B cell (primary cell): ENCODE measurements around the gene TMEM150A. TPM values are rescaled to one million over a fixed set of nuclear protein-coding genes. Genes with fewer than 3 reads are reported as not detected.
A peak's percentile ranks its signal among the peaks of the same experiment; 100 is the strongest.

Experiments used
- ATAC-seq: fragments of 200-7000 bp; cut with Tn5 transposase; one replicate; pipeline ENCODE4 v1.10.0; 2021; ENCODE audit warnings: low read depth, mild to moderate bottlenecking, moderate number of reproducible peaks, moderate library complexity
- CTCF ChIA-PET: fragments of 350-600 bp; sonication (Branson Sonifier 250); formaldehyde crosslinking; loops from one replicate; lab custom pipeline; 2021; ENCODE audit warnings: antibody characterized with exemption, inconsistent platforms; lab: Charles Lee
- POLR2A ChIA-PET: fragments of 350-600 bp; sonication (Branson Sonifier 250); formaldehyde crosslinking; loops from one replicate; lab custom pipeline; 2021; ENCODE audit warnings: antibody characterized with exemption; lab: Charles Lee
- DNase-seq: peaks from one replicate; pipeline ENCODE4 v3.0.0; 2013
- H2AFZ ChIP-seq: 2 replicates; pipeline ENCODE4 v1.6.1; 2012; ENCODE audit warnings: mild to moderate bottlenecking, low read depth, low read length; ENCODE audit not compliant: insufficient read depth, poor library complexity, severe bottlenecking
- H3K27ac ChIP-seq, 2 donors: 1 replicate in 1 of 2; 2 replicates in 1 of 2; pipeline ENCODE4 v1.5.1; 2012 to 2013; ENCODE audit warnings: low read length in 2 of 2, mild to moderate bottlenecking in 2 of 2, moderate library complexity in 1 of 2
- H3K27me3 ChIP-seq, 4 experiments: fragments of 200-600 bp in 1 of 4; sonication (generic) in 1 of 4; replicated peaks in 1 of 4; 1 replicate in 2 of 4; 2 replicates in 2 of 4; pipeline versions ENCODE4 v1.6.1 to v1.7.0; 2013 to 2016; ENCODE audit warnings: low read length in 3 of 4, mild to moderate bottlenecking in 2 of 4, mixed read lengths in 1 of 4, moderate library complexity in 1 of 4; ENCODE audit not compliant: insufficient read depth in 4 of 4, control insufficient read depth in 3 of 4; ENCODE audit errors: control extremely low read depth in 1 of 4
- H3K36me3 ChIP-seq, 2 experiments: replicated peaks in 1 of 2; 1 replicate in 1 of 2; 2 replicates in 1 of 2; pipeline versions ENCODE4 v1.6.1 to v1.7.1; 2013; ENCODE audit warnings: low read length in 1 of 2; ENCODE audit not compliant: insufficient read depth in 2 of 2, control insufficient read depth in 1 of 2; ENCODE audit errors: control extremely low read depth in 1 of 2, extremely low read depth in 1 of 2
- H3K4me1 ChIP-seq, 2 donors: fragments of 200-600 bp in 1 of 2; sonication (generic) in 1 of 2; 1 replicate in 1 of 2; 2 replicates in 1 of 2; pipeline versions ENCODE4 v1.5.1 to v1.6.1; 2013 to 2017; ENCODE audit warnings: low read length in 2 of 2; ENCODE audit not compliant: control insufficient read depth in 2 of 2, insufficient read depth in 2 of 2
- H3K4me2 ChIP-seq: replicated peaks from 2 replicates; pipeline ENCODE3; 2012; ENCODE audit warnings: mild to moderate bottlenecking, low read depth, low read length; ENCODE audit not compliant: poor library complexity, severe bottlenecking
- H3K4me3 ChIP-seq, 5 experiments: fragments of 200-600 bp in 1 of 5; sonication (generic) in 1 of 5; 1 replicate in 3 of 5; 2 replicates in 2 of 5; pipeline versions ENCODE4 v1.5.1 to v1.7.0; 2011 to 2016; ENCODE audit warnings: low read length in 4 of 5, mild to moderate bottlenecking in 4 of 5, low read depth in 2 of 5, control low read depth in 1 of 5, moderate library complexity in 1 of 5; ENCODE audit not compliant: insufficient read depth in 1 of 5; ENCODE audit errors: control extremely low read depth in 1 of 5, extremely low read depth in 1 of 5
- H3K79me2 ChIP-seq: fragments of 200-600 bp; sonication (generic); one replicate; pipeline ENCODE4 v1.6.0; 2016; ENCODE audit warnings: low read length; ENCODE audit not compliant: control insufficient read depth, insufficient read depth
- H3K9ac ChIP-seq: fragments of 200-600 bp; sonication (generic); 2 replicates; pipeline ENCODE4 v1.6.1; 2017; ENCODE audit warnings: mild to moderate bottlenecking, low read length, moderate library complexity
- H3K9me3 ChIP-seq, 3 donors: one replicate each; pipeline versions ENCODE4 v1.6.1 to v1.7.1; 2013; ENCODE audit warnings: low read length in 2 of 3; ENCODE audit not compliant: control insufficient read depth in 2 of 3, insufficient read depth in 1 of 3; ENCODE audit errors: control extremely low read depth in 1 of 3
- H4K20me1 ChIP-seq: 2 replicates; pipeline ENCODE4 v1.6.0; 2012; ENCODE audit warnings: mild to moderate bottlenecking, low read length; ENCODE audit not compliant: insufficient read depth, control insufficient read depth, poor library complexity, severe bottlenecking
- H3K27ac Mint-ChIP-seq: one replicate; pipeline ENCODE4 v1.8.0; 2021; ENCODE audit warnings: mixed read lengths
- H3K27me3 Mint-ChIP-seq: one replicate; pipeline ENCODE4 v1.8.0; 2021; ENCODE audit warnings: mixed read lengths
- H3K4me1 Mint-ChIP-seq: one replicate; pipeline ENCODE4 v1.8.0; 2021; ENCODE audit warnings: mixed read lengths
- H3K4me3 Mint-ChIP-seq: one replicate; pipeline ENCODE4 v1.8.0; 2021; ENCODE audit warnings: mixed read lengths
- H3K9me3 Mint-ChIP-seq: one replicate; pipeline ENCODE4 v1.8.0; 2022; ENCODE audit warnings: mixed read lengths; ENCODE audit not compliant: insufficient read depth
- EZH2 ChIP-seq: IDR thresholded peaks from 2 replicates; pipeline ENCODE4 v1.6.1; 2012; ENCODE audit warnings: borderline replicate concordance, low read depth, mild to moderate bottlenecking, moderate library complexity, low read length; ENCODE audit not compliant: insufficient read depth, poor library complexity, severe bottlenecking
- WGBS: methylation state at CpG from one replicate; pipeline ENCODE4 v1.1.5; 2013; ENCODE audit warnings: missing lambda C conversion rate; ENCODE audit not compliant: insufficient coverage; 5-methylcytosine and 5-hydroxymethylcytosine counted together
- intact Hi-C: fragments of 100-400 bp; cut with micrococcal nuclease; formaldehyde crosslinking; loops from one replicate; pipeline ENCODE4 v1.10.0; 2022
- polyA plus RNA-seq: library from polyadenylated mRNA; depleted of rRNA; stranded (reverse); fragments of >200 nt; gene quantifications from 2 replicates; pipeline ENCODE4 v1.2.3, GENCODE V29; 2012
- total RNA-seq, 2 donors: library from RNA; stranded (reverse); fragments of 120-200 nt in 1 of 2; gene quantifications; 1 replicate in 1 of 2; 2 replicates in 1 of 2; pipeline versions ENCODE4 v1.2.3 to v1.2.4, GENCODE V29; 2013 to 2022
- TF ChIP-seq, protein P1 (sequence below): fragments of 200-600 bp; IDR thresholded peaks from one replicate; pipeline ENCODE4 v1.8.0; 2022; ENCODE audit warnings: antibody characterized with exemption, mild to moderate bottlenecking

TMEM150A gene
- total and polyA plus RNA-seq, 2 donors (not counting 1 experiment from before 2014, with no cell fraction given): 23.0 to 26.4 TPM

DNA sequence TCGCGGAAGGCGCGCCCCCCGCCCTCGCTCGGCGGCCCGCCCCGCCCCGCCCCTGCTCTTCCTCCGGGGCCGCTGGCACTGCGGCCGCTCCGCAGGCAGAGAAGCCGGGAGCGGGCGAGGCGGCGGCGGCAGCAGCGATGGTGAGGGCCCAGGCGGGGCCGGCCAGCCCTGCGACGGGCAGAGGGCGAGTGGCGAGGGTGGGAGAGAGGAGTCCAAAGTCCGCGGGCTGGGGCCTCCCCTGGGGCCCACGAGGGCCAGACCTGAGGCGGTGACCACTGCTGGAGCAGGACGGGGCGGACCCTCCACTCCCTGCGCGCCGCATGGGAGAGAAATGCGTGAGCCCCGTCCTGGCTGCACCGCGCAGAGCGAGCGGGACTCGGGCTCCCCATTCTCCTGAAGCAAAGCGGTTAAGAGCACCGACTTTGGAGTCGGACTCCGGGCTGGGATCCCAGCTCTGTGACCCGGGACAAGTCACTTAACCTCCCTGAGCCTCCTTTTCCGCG lies 18.1 kb downstream of the TMEM150A start, which contains the start of gene VAMP5:
Gene VAMP5 (plus strand): TSS at position 78 of the 503 bp plus-strand sequence. CDS start 60 bp downstream, at position 138.
- ChIA-PET CTCF (interaction anchor here (2.5 kb wide), 1 partner anchor 11 kb away, joined by 11 read pairs; the partner anchor contains the start of gene RNF181), POLR2A (interaction anchor here (1.9 kb wide), 1 partner anchor 11 kb away, joined by 8 read pairs; the partner anchor contains the start of gene RNF181)
- peaks cover 31 to 48% of the 10 kb centered on the region in 2 donors for H3K4me1 ChIP-seq
- H4K20me1 ChIP-seq: peaks cover 7% of the 10 kb centered on the region
- Mint-ChIP-seq H3K27ac (peak within 1 kb of the TSS; percentile 90), H3K4me1 (peaks cover 52% of the 10 kb centered on the region), H3K4me3 (peak within 1 kb of the TSS; percentile 90), H3K27me3 (no peaks in the 10 kb centered on the region), H3K9me3 (no peaks in the 10 kb centered on the region)
- H3K79me2 ChIP-seq: peaks cover 31% of the 10 kb centered on the region
- peak within 1 kb of the TSS; percentile 26 to 64 for H3K27ac ChIP-seq
- no peaks in the 10 kb centered on the region for H3K27me3 ChIP-seq
- peak within 1 kb of the TSS; percentile 80 for H2AFZ ChIP-seq
- WGBS: 5% methylated on average over 47 of the region's 52 CpGs
- peak within 1 kb of the TSS; percentile 34 to 70 (median 61) for H3K4me3 ChIP-seq
- peak; percentile 70 for ATAC-seq
- intact Hi-C loops: loop anchor here (1.0 kb wide), 1 partner anchor 46 kb away; no protein-coding TSS in a partner anchor
- peak within 1 kb of the TSS; percentile 68 for H3K9ac ChIP-seq
- no peak for TF ChIP-seq EZH2
- TF ChIP-seq, protein P1, sequence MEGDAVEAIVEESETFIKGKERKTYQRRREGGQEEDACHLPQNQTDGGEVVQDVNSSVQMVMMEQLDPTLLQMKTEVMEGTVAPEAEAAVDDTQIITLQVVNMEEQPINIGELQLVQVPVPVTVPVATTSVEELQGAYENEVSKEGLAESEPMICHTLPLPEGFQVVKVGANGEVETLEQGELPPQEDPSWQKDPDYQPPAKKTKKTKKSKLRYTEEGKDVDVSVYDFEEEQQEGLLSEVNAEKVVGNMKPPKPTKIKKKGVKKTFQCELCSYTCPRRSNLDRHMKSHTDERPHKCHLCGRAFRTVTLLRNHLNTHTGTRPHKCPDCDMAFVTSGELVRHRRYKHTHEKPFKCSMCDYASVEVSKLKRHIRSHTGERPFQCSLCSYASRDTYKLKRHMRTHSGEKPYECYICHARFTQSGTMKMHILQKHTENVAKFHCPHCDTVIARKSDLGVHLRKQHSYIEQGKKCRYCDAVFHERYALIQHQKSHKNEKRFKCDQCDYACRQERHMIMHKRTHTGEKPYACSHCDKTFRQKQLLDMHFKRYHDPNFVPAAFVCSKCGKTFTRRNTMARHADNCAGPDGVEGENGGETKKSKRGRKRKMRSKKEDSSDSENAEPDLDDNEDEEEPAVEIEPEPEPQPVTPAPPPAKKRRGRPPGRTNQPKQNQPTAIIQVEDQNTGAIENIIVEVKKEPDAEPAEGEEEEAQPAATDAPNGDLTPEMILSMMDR: no peak
- H3K9me3 ChIP-seq: no peaks in the 10 kb centered on the region
- H3K4me2 ChIP-seq: peak within 1 kb of the TSS; percentile 89
- DNase-seq: peak; percentile 54
- peaks cover 0 to 23% of the 10 kb centered on the region in 2 experiments for H3K36me3 ChIP-seq
